Lower lobe of right lung (tissue), 2 donors: ENCODE results near the gene ATP4B. TPM values are rescaled to one million over a fixed set of nuclear protein-coding genes. Genes with fewer than 3 reads are reported as not detected.

ENCODE experiments used
- ATAC-seq, 2 donors: fragments of 200-7000 bp; cut with Tn5 transposase; one replicate each; pipeline ENCODE4 v1.9.1; 2020 to 2022; ENCODE audit warnings: mild to moderate bottlenecking in 2 of 2, moderate library complexity in 2 of 2
- DNase-seq: peaks from one replicate; pipeline ENCODE4 v3.0.0-alpha.2; 2020
- H3K27ac ChIP-seq: fragments of 200-600 bp; one replicate; pipeline ENCODE4 v1.8.0; 2022
- H3K27me3 ChIP-seq: fragments of 200-600 bp; one replicate; pipeline ENCODE4 v1.8.0; 2022; ENCODE audit warnings: low read depth
- H3K36me3 ChIP-seq: fragments of 200-600 bp; one replicate; pipeline ENCODE4 v1.8.0; 2022; ENCODE audit warnings: mild to moderate bottlenecking
- H3K4me1 ChIP-seq: fragments of 200-600 bp; one replicate; pipeline ENCODE4 v1.8.0; 2022
- H3K4me3 ChIP-seq: fragments of 200-600 bp; one replicate; pipeline ENCODE4 v1.8.0; 2022; ENCODE audit warnings: mild to moderate bottlenecking
- H3K9me3 ChIP-seq: fragments of 200-600 bp; one replicate; pipeline ENCODE4 v1.8.0; 2022
- intact Hi-C: fragments of 100-400 bp; cut with DNase I; formaldehyde crosslinking; loops from one replicate; pipeline ENCODE4 v1.11.0; 2022
- total RNA-seq: library from RNA; stranded (reverse); fragmentation: NEBNext Ultra II Directional; extraction: Animal tissue kit (Norgen Biotek cat#: 25700); gene quantifications from one replicate; pipeline ENCODE4 v1.2.1, GENCODE V29; 2021
- TF ChIP-seq, protein P1 (sequence below): fragments of 200-600 bp; IDR thresholded peaks from one replicate; pipeline ENCODE4 v1.8.0; 2022; ENCODE audit warnings: antibody characterized with exemption, mild to moderate bottlenecking
- donor health status: DM: no; HTN: yes; CAD: no; lungs with severe emphysema.

Gene ATP4B
- total RNA-seq, 1 donor from 2014 or later: not detected

DNA sequence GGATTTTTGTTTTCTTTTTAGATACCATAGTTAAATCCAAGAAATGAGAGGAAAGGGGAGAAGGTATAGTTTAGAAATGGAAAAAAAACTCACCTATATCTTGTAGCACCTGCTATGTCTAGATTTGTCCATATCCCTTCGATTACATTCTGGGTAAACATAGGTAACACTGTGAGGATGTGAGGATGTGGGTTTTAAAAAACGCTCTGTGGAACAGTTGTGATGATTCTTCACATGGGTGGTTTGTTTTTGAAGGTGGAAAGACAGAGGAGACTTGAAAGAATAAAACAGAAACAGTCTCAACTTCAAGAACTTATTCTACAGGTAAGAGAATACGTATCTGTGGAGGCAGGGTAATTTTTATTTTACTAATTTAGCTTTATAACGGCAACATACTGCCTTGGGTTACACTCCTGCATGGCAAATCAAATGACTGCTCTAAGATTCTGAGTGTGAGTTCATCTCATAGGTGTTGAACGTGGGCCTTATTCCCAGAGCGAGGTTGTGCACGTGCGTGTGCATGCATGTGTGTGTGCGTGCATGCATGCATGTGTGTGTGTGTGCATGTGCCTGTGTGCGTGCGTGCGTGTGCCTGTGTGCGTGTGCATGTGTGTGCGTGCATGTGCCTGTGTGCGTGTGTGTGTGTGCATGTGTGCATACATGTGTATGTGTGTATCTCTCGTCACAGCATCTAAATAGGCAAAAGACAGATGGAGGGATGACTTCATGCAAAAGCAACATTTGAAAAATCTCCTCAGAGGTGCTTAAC, 23.5 kb downstream of the ATP4B start:
- H3K4me3 ChIP-seq: no peak overlapping the region
- intact Hi-C loops: no loop called here
- ATAC-seq: no peak
- no peak overlapping the region for H3K27ac ChIP-seq
- H3K9me3 ChIP-seq: no peaks in the 10 kb centered on the region
- TF ChIP-seq, protein P1, sequence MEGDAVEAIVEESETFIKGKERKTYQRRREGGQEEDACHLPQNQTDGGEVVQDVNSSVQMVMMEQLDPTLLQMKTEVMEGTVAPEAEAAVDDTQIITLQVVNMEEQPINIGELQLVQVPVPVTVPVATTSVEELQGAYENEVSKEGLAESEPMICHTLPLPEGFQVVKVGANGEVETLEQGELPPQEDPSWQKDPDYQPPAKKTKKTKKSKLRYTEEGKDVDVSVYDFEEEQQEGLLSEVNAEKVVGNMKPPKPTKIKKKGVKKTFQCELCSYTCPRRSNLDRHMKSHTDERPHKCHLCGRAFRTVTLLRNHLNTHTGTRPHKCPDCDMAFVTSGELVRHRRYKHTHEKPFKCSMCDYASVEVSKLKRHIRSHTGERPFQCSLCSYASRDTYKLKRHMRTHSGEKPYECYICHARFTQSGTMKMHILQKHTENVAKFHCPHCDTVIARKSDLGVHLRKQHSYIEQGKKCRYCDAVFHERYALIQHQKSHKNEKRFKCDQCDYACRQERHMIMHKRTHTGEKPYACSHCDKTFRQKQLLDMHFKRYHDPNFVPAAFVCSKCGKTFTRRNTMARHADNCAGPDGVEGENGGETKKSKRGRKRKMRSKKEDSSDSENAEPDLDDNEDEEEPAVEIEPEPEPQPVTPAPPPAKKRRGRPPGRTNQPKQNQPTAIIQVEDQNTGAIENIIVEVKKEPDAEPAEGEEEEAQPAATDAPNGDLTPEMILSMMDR: no peak
- peak; percentile 8 for DNase-seq
- H3K4me1 ChIP-seq: no peaks in the 10 kb centered on the region
- H3K27me3 ChIP-seq: no peaks in the 10 kb centered on the region
- H3K36me3 ChIP-seq: peaks cover 85% of the 10 kb centered on the region

DNA sequence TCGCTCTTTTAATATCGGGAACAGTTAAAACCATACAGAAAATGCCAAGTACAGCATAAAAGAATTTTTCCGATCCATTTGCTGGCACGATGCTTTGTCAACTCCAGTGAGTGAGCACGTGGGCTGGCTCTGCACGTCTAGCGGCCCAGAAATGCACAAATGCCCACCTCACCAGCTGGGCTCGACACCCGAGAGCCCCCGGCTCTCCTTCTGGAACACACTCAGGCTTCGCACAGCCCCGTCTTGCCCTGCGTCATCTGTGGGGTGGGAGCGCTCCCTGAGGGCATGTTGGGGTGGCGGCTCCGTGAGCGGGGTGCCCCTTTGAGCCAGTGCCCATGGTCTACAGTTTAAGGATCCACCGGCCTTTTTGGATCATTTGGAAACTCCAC, 24.5 kb downstream of the ATP4B start:
- Histone ChIP-seq H3K27me3 (no peaks in the 10 kb centered on the region), H3K4me1 (no peaks in the 10 kb centered on the region), H3K9me3 (no peaks in the 10 kb centered on the region), H3K36me3 (peaks cover 77% of the 10 kb centered on the region), H3K27ac (no peak overlapping the region), H3K4me3 (no peak overlapping the region)
- ATAC-seq (no peak), DNase-seq (peak; percentile 28)
- intact Hi-C loops: no loop called here
- TF ChIP-seq, protein P1: no peak

DNA sequence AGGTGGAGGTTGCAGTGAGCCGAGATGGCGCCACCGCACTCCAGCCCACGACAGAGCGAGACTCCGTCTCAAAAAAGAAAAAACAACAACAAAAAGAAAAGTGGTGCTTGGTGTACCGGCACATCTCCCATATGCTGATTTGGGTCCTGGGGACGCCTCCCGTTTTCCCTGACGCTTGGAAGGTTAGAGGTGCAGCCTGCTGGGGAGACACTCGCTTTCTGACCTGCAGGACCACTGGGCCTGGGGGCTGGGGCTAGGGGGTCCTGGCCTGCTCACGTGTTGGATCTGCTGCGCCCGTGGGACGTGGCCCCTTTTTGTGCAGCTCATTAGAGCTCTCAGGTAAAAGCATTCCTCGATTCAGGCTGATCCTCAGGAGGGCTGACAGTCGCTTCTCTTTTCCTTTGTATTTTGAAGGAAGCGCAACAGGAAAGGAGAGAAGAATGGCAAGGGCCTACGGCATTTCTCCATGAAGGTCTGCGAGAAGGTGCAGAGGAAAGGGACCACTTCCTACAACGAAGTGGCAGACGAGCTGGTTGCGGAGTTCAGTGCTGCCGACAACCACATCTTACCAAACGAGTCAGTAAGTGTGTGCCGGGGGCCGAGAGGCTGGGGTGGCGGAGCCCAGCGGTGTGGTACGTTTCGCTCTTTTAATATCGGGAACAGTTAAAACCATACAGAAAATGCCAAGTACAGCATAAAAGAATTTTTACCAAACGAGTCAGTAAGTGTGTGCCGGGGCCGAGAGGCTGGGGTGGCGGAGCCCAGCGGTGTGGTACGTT, 25.1 kb downstream of the ATP4B start:
- intact Hi-C loops: no loop called here
- Histone ChIP-seq H3K36me3 (peaks cover 71% of the 10 kb centered on the region), H3K4me3 (no peak overlapping the region), H3K27ac (no peak overlapping the region), H3K9me3 (no peaks in the 10 kb centered on the region), H3K4me1 (no peaks in the 10 kb centered on the region), H3K27me3 (no peaks in the 10 kb centered on the region)
- ATAC-seq (no peak), DNase-seq (peak; percentile 15)
- TF ChIP-seq, protein P1: no peak

DNA sequence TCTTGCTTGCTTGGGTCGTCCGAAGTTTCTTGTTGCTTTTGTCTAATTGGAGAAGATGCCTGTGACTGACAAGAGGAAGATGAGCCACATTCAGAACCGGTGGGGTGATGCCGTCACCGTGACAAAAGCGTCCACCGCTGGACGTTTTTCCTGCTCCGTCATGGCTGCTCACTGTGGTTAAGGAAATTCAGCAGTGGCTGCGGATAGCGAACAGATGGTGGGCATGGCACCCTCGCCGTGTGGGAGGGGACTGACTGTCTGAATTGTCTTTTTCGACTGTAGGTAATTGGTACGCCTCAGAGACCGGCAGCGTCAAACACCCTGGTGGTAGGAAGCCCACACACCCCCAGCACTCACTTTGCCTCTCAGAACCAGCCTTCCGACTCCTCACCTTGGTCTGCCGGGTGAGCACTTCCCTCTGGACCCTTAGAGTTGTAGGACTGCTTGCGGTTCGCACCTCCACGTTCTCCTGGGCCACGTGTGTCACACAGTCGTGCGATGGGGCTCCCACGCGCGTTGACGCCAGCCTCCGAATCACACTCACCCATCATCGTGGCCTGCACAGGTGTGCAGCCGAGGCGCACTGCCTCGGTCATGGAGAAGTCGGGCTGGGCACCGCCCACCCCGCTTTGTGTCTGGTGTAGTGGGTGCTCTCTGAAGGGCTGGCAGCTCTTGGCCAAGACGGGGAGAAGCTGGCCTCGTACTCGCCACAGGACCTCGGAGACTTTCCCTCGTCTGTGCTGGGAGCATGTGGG, 26.5 kb downstream of the ATP4B start:
- Histone ChIP-seq H3K27me3 (no peaks in the 10 kb centered on the region), H3K4me1 (no peaks in the 10 kb centered on the region), H3K27ac (no peak overlapping the region), H3K36me3 (peaks cover 58% of the 10 kb centered on the region), H3K9me3 (no peaks in the 10 kb centered on the region), H3K4me3 (no peak overlapping the region)
- TF ChIP-seq, protein P1: no peak
- ATAC-seq (no peak), DNase-seq (peak; percentile 34)
- intact Hi-C loops: no loop called here

DNA sequence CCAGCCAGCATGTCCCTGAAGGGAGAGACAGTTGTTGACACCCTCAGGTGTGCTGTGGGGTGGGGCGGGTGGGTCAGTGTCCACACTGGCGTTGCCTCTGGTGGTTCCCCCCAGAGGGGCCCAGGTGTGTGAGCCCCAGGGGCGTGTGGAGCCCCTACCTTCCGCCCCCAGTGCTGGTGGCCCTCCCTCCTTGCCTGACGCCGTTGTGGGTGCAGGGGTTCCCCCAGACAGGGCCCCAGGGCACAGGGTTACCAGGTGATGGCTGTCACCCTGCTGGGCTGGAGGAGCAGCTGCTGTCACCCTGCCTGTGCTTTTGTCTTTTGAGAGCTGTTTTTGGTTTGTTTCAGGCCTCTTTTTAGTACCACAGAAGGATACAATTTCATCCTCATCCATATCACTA, 27.2 kb downstream of the ATP4B start:
- DNase-seq: peak; percentile 30
- Histone ChIP-seq H3K9me3 (no peaks in the 10 kb centered on the region), H3K4me3 (no peak overlapping the region), H3K36me3 (peaks cover 50% of the 10 kb centered on the region), H3K4me1 (no peaks in the 10 kb centered on the region), H3K27ac (no peak overlapping the region), H3K27me3 (no peaks in the 10 kb centered on the region)
- intact Hi-C loops: no loop called here
- TF ChIP-seq, protein P1: no peak
- no peak for ATAC-seq
